PC-9 (cell line): ENCODE data around the gene CNIH3. TPM values are rescaled to one million over a fixed set of nuclear protein-coding genes. Genes with fewer than 3 reads are reported as not detected.

Experiments used
- BruUV-seq: library from RNA; stranded (reverse); fragments of 400-500 nt; replicated peaks from 2 replicates; lab custom pipeline; 2021; lab: Mats Ljungman, UMichigan
- CTCF ChIA-PET: fragments of 300-600 bp; sonication (Branson Sonifier 250); formaldehyde crosslinking; loops from one replicate; lab custom pipeline; 2022; ENCODE audit warnings: antibody characterized with exemption; lab: Charles Lee
- POLR2A ChIA-PET: fragments of 300-600 bp; sonication (Branson Sonifier 250); formaldehyde crosslinking; loops from one replicate; lab custom pipeline; 2022; ENCODE audit warnings: antibody characterized with exemption; ENCODE audit not compliant: unreplicated experiment; lab: Charles Lee
- DNase-seq, 2 experiments: peaks; one replicate each; pipeline versions ENCODE4 v3.0.0 to v3.0.0-alpha.2; 2015 to 2022; ENCODE audit warnings: mixed read lengths in 1 of 2
- H2AFZ ChIP-seq: fragments of 200-600 bp; sonication (generic); 2 replicates; pipeline ENCODE4 v1.8.1; 2017; ENCODE audit warnings: antibody characterized with exemption
- H3F3A ChIP-seq: fragments of 200-600 bp; sonication (generic); 2 replicates; pipeline ENCODE4 v1.8.1; 2017; ENCODE audit warnings: antibody characterized with exemption, mild to moderate bottlenecking, low read depth; ENCODE audit not compliant: insufficient read depth
- H3K27ac ChIP-seq: fragments of 200-600 bp; sonication (generic); 2 replicates; pipeline ENCODE4 v1.6.1; 2016; ENCODE audit warnings: mixed run types
- H3K27me3 ChIP-seq: fragments of 200-600 bp; sonication (generic); 2 replicates; pipeline ENCODE4 v1.6.1; 2016; ENCODE audit warnings: low read depth, mixed run types; ENCODE audit not compliant: insufficient read depth
- H3K36me3 ChIP-seq: fragments of 200-600 bp; sonication (generic); 2 replicates; pipeline ENCODE4 v1.6.1; 2016; ENCODE audit warnings: low read depth, mixed run types
- H3K4me1 ChIP-seq: fragments of 200-600 bp; sonication (generic); replicated peaks from 2 replicates; pipeline ENCODE4 v1.6.1; 2016; ENCODE audit warnings: mixed run types; ENCODE audit not compliant: insufficient read depth
- H3K4me2 ChIP-seq: fragments of 200-600 bp; sonication (generic); 2 replicates; pipeline ENCODE4 v1.6.1; 2017; ENCODE audit warnings: mixed run types
- H3K4me3 ChIP-seq: fragments of 200-600 bp; sonication (generic); 2 replicates; pipeline ENCODE4 v1.6.1; 2016; ENCODE audit warnings: mixed run types
- H3K79me2 ChIP-seq: fragments of 200-600 bp; sonication (generic); 2 replicates; pipeline ENCODE4 v1.6.1; 2017; ENCODE audit warnings: low read depth, mixed run types
- H3K9me2 ChIP-seq: fragments of 200-600 bp; sonication (generic); 2 replicates; pipeline ENCODE4 v1.8.1; 2017; ENCODE audit warnings: mild to moderate bottlenecking; ENCODE audit not compliant: insufficient read depth
- H3K9me3 ChIP-seq: fragments of 200-600 bp; sonication (generic); 2 replicates; pipeline ENCODE4 v1.8.1; 2016; ENCODE audit warnings: low read depth; ENCODE audit not compliant: insufficient read depth
- H4K20me1 ChIP-seq: fragments of 200-600 bp; sonication (generic); 2 replicates; pipeline ENCODE4 v1.8.1; 2017; ENCODE audit not compliant: insufficient read depth
- CTCF ChIP-seq: fragments of 200-600 bp; sonication (generic); conservative IDR thresholded peaks from 2 replicates; pipeline ENCODE4 v1.6.1; 2017; ENCODE audit warnings: mixed run types, antibody characterized with exemption, mild to moderate bottlenecking, moderate library complexity
- EZH2 ChIP-seq: fragments of 200-600 bp; sonication (generic); IDR thresholded peaks from 2 replicates; pipeline ENCODE4 v1.8.0; 2017; ENCODE audit warnings: antibody characterized with exemption, low read depth
- intact Hi-C: fragments of 100-400 bp; cut with micrococcal nuclease; formaldehyde crosslinking; loops from one replicate; pipeline ENCODE4 v1.10.0; 2022; ENCODE audit not compliant: unreplicated experiment
- total RNA-seq: library from RNA; stranded (reverse); gene quantifications from 2 replicates; pipeline ENCODE4 v1.2.3, GENCODE V29; 2021

Gene CNIH3
- total RNA-seq, 1 experiment from 2014 or later, result 8.4 TPM

- no peak for DNase-seq
- Histone ChIP-seq H3K27me3 (no peaks in the 10 kb centered on the region), H3K9me2 (no peaks in the 10 kb centered on the region), H2AFZ (no peak overlapping the region), H3K4me2 (no peak overlapping the region), H3K4me1 (peaks cover 9% of the 10 kb centered on the region), H3K79me2 (peaks cover 9% of the 10 kb centered on the region), H3K36me3 (no peaks in the 10 kb centered on the region), H3K4me3 (no peak overlapping the region), H3K27ac (no peak overlapping the region), H3F3A (peaks cover 8% of the 10 kb centered on the region; the same call in 1 of the 2 replicates), H4K20me1 (peaks cover 3% of the 10 kb centered on the region; the same call in 1 of the 2 replicates), H3K9me3 (no peaks in the 10 kb centered on the region)
- POLR2A ChIA-PET, result no interaction called here
- intact Hi-C loops, result no loop called here
- no TSS peak for BruUV-seq
- CTCF ChIA-PET, result no interaction called here
- TF ChIP-seq CTCF, result no peak
- no peak for TF ChIP-seq EZH2
Measured at GRCh38 chr1:224612246-224612645, 3.9 kb upstream of the CNIH3 start.

DNA sequence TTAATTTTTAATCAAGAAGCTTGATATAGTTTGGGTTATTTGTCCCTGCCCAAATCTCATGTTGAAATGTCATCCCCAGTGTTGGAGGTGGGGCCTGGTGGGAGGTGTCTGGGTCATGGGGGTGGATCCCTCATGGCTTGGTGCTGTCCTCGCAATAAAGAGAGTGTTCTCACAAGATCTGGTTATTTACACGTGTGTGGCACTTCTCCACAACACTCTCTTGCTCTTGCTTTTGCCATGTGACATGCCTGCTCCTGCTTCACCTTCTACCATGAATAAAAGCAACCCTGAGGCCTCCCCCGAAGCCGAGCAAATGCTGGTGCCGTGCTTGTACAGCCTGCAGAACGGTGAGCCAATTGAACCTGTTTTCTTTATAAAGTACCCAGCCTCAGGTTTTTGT is 2.6 kb upstream of the CNIH3 start:
- CTCF ChIA-PET, result no interaction called here
- Histone ChIP-seq H3K4me2 (no peak overlapping the region), H3K4me1 (peaks cover 17% of the 10 kb centered on the region), H4K20me1 (peaks cover 8% of the 10 kb centered on the region), H2AFZ (no peak overlapping the region), H3K4me3 (no peak overlapping the region), H3K27ac (no peak overlapping the region), H3K27me3 (no peaks in the 10 kb centered on the region), H3K36me3 (no peaks in the 10 kb centered on the region), H3K9me3 (no peaks in the 10 kb centered on the region), H3K9me2 (no peaks in the 10 kb centered on the region), H3F3A (peaks cover 8% of the 10 kb centered on the region; the same call in 1 of the 2 replicates), H3K79me2 (peaks cover 22% of the 10 kb centered on the region)
- BruUV-seq, result no TSS peak
- intact Hi-C loops, result no loop called here
- POLR2A ChIA-PET, result no interaction called here
- no peak for DNase-seq
- TF ChIP-seq CTCF, result no peak
- no peak for TF ChIP-seq EZH2

GRCh38 chr1:224616756-224617409 is 766 bp downstream of the CNIH3 start:
- peaks cover 56% of the 10 kb centered on the region for H3K79me2 ChIP-seq
- CTCF ChIA-PET, result interaction anchor here (0.6 to 0.7 kb wide), 2 partner anchors 9 to 23 kb away, joined by 3 read pairs; no protein-coding TSS in a partner anchor

More at GRCh38 chr1:224616756-224617409, 766 bp downstream of the CNIH3 start:
- H2AFZ ChIP-seq, result peak overlapping the region; percentile 94
- H3K27ac ChIP-seq, result no peak overlapping the region
- no peak for TF ChIP-seq CTCF
- TF ChIP-seq EZH2, result no peak
- no peaks in the 10 kb centered on the region for H3K27me3 ChIP-seq
- H3K4me1 ChIP-seq, result peaks cover 37% of the 10 kb centered on the region
- H3K36me3 ChIP-seq, result no peaks in the 10 kb centered on the region
- no peak for DNase-seq
- H3K4me2 ChIP-seq, result peak overlapping the region; percentile 93
- no TSS peak for BruUV-seq
- no peaks in the 10 kb centered on the region for H3K9me2 ChIP-seq
- H4K20me1 ChIP-seq, result peaks cover 16% of the 10 kb centered on the region
- no peaks in the 10 kb centered on the region for H3K9me3 ChIP-seq
- intact Hi-C loops, result loop anchor here (1.0 to 5.0 kb wide), 3 partner anchors 20 to 104 kb away; no protein-coding TSS in a partner anchor
- POLR2A ChIA-PET, result interaction anchor here (0.8 kb wide), 1 partner anchor 78 kb away, joined by 5 read pairs; no protein-coding TSS in a partner anchor
- peaks cover 11% of the 10 kb centered on the region; the same call in 1 of the 2 replicates for H3F3A ChIP-seq
- H3K4me3 ChIP-seq, result peak overlapping the region; percentile 87
